Esophagus muscularis mucosa (tissue), 3 donors: ENCODE data around the gene NPEPL1.

Experiments used
- CTCF ChIP-seq, 3 experiments: fragments of 200-600 bp in 2 of 3; fragments of 450-650 bp in 1 of 3; sonication (generic) in 2 of 3; IDR thresholded peaks; one replicate each; pipeline ENCODE4 v1.5.1; 2017 to 2019; ENCODE audit warnings: antibody characterized with exemption in 3 of 3, mild to moderate bottlenecking in 2 of 3, moderate library complexity in 1 of 3
- POLR2A ChIP-seq: fragments of 450-650 bp; IDR thresholded peaks from one replicate; pipeline ENCODE4 v1.6.1; 2017; ENCODE audit warnings: antibody characterized with exemption, moderate library complexity, mild to moderate bottlenecking, low read depth

DNA sequence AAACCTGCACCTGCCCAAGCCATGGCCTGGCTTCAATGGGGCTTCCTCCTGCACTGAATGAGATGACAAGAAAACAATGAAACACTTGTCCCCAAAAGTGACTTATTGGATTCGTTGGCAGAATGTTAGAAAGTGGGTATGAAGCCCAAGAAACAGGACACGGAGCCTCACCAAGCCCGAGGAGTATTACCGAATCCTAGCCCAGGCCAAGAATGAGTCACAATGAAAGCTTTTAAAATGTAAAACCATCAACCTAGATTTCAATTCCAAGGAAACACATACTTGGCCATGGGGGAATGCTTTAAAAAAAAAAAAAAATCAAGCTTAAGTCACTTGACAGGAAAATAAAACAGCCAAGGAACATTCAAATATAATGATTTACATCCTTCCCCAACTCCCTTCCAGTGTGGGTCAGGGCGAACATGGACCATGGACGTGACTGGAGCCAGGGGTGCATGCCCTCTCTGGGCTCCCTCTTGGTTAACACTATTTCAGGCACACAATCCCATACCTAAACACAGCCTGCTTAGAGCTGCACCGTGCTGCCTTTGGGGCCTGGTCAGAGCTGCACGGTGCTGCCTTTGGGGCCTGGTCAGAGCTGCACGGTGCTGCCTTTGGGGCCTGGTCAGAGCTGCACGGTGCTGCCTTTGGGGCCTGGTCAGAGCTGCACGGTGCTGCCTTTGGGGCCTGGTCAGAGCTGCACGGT is 44.7 kb upstream of the NPEPL1 start:
- TF ChIP-seq CTCF (IDR thresholded peaks at IDR 0.05) (no peak), POLR2A (no peak)
